ENCODE data around the gene FGF3.

The FGF3 gene

DNA sequence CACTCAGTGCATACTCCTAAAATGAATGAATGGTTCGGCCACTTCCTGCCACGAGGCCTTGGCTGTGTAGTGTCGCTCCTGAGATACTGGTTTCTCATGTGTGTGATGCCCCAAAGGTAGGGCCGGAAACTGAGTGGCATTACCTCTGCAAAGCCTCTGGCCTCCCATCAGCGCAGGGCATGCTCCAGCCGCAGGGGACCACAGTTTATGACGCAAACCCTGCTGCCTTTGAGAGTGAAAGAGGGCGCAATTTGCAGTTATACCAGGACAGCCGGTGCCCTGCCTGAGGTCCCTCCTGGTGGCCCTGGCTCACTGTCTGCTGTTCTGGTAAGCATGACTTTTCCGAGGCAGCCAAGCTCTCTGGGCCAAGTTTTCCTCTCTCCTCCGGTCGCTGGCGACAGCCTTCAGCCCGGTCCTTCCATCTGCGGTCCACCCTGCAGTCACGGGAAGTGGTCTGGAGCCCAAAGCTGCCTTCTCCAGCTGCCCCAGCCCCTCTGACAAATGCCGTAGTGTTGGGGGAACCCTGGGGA is 2.4 kb upstream of the FGF3 start:
- H3K27ac ChIP-seq = no peak overlapping the region
- no peak for TF ChIP-seq CTCF (conservative IDR thresholded peaks at IDR 0.05)
- no peak for TF ChIP-seq ZFX (IDR thresholded peaks at IDR 0.05)

- H3K27ac ChIP-seq = no peak overlapping the region
- TF ChIP-seq CTCF (conservative IDR thresholded peaks at IDR 0.05) = no peak
- no peak for TF ChIP-seq ZFX (IDR thresholded peaks at IDR 0.05)
Observed at GRCh38 chr11:69820441-69820840, 1.2 kb upstream of the FGF3 start.

DNA sequence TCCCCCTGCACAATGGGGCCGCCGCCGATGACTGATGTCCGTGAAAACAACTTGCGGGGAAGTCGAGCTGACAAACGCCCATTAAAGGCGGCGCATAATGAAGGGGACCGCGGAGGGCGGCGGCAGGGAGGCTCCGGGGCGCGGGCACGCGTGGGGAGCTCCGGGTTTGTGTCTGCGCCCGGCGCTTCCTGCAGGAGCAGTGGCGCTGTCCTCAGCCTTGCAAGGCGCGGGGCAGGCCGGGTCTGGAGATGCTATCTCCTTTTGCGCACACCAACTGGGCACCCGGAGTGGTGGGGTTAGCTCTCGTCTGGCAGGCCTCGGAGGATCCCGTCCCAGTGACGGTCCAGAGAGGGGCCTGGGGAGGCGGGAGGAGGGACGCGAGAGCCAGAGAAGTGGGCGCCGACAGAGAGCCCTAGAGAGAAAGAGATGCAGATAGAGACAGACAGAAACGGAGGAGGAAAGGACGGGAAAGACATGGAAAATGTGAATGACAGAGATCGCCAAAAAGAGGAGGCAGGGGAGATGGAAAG is 390 bp upstream of the FGF3 start:
- TF ChIP-seq ZFX (IDR thresholded peaks at IDR 0.05) (no peak), CTCF (conservative IDR thresholded peaks at IDR 0.05) (no peak)

GRCh38 chr11:69818231-69818602 is 999 bp downstream of the FGF3 start:
- TF ChIP-seq ZFX (IDR thresholded peaks at IDR 0.05) = no peak
- TF ChIP-seq CTCF (conservative IDR thresholded peaks at IDR 0.05) = no peak
- H3K27ac ChIP-seq = no peak overlapping the region

More for the DNA sequence above, 390 bp upstream of the FGF3 start:
- H3K27ac ChIP-seq = no peak overlapping the region

DNA sequence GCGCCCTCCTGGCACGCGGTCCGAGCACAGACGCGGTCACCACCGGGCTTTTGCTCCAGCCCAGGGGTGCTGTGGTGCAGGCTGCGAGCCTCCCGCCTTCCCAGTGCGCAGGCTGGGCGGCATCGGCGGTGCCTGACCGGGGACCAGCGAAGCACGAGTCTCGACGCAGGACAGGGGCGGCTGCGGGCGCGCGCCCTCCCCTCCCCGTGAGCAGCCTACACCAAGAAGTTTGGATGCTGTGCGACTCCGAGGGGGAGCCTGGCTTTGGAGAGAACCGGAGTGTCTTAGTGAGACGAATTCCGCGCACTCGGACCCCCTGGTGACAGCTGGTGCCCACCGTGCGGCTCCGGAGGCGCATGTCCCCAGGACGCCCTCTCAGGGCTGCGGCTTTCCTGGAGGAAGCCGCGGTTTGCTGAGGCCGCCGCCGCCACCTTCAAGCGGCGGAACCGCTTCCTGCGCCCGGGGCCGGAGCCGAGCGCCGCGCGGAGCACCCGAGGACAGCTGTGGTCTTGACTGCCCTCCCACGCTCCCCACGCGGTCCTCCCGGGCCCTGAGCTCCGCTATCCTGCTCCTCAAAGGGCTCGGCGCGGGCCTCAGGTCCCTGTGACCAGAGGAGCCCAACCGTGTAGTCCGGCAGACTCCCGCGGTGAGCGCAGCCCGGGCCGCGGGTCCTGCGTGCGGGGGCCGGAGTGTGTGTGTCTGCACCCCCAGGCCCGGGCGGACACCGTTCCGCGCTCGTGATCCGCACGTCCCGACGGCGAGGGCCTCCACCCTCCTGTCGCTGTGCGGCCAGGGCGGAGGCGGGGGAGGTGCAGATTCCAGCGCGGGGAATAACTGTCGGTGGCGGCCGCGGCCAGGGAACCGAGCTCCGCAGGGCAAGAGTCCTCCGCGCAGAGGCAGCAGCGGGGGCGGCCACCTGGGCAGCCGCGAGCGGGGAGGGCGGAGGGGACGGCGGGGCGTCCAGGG is 1.7 kb downstream of the FGF3 start:
- no peak overlapping the region for H3K27ac ChIP-seq
- TF ChIP-seq CTCF (conservative IDR thresholded peaks at IDR 0.05) (no peak), ZFX (IDR thresholded peaks at IDR 0.05) (no peak)

DNA sequence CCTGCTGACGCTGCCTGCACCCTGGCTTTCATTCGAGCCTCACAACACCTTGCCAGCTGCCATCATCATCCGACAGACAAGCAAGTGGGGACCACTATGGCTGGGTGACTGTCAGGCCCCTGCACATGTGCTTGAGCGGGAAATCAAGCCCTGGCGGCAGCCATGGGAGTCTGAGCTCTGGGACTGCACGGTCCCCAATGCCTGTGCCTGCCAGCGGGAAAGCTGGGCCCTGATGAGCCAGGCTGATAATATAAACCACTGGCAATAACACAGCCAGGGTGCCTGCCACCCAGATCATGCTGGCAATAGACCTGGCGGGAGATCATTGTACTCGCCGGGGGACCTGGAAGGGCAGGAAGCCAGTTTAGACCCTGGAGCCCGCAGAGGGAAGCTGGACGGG is 2.5 kb downstream of the FGF3 start:
- no peak for TF ChIP-seq ZFX (IDR thresholded peaks at IDR 0.05)
- no peak overlapping the region for H3K27ac ChIP-seq

- no peak overlapping the region for H3K27ac ChIP-seq
- TF ChIP-seq ZFX (IDR thresholded peaks at IDR 0.05) (no peak), CTCF (conservative IDR thresholded peaks at IDR 0.05) (no peak)
Observed at GRCh38 chr11:69815973-69816372, 3.2 kb downstream of the FGF3 start.

Measured in C4-2B (cell line).